WTC11 (cell line): ENCODE data around the gene FIGNL2.

Experiments used
- CBFB ChIP-seq: sonication (generic); formaldehyde crosslinking; IDR thresholded peaks from 2 replicates; pipeline ENCODE4 v1.8.1; 2022; ENCODE audit warnings: mild to moderate bottlenecking, low read depth, missing genetic modification reagents
- CREB1 ChIP-seq: sonication (generic); formaldehyde crosslinking; IDR thresholded peaks from 2 replicates; pipeline ENCODE4 v1.8.0; 2023; ENCODE audit warnings: mild to moderate bottlenecking, missing genetic modification reagents
- CTCF ChIP-seq: fragments of 200-600 bp; IDR thresholded peaks from 2 replicates; pipeline ENCODE4 v1.8.0; 2022; ENCODE audit warnings: antibody characterized with exemption
- E2F4 ChIP-seq: sonication (generic); formaldehyde crosslinking; IDR thresholded peaks from 2 replicates; pipeline ENCODE4 v1.8.1; 2022; ENCODE audit warnings: low read depth, mild to moderate bottlenecking, moderate library complexity, missing genetic modification reagents, borderline replicate concordance
- FOXP1 ChIP-seq: sonication (generic); formaldehyde crosslinking; IDR thresholded peaks from 2 replicates; pipeline ENCODE4 v1.8.0; 2022; ENCODE audit warnings: missing genetic modification reagents, mild to moderate bottlenecking, moderate library complexity, borderline replicate concordance
- ZNF671 ChIP-seq: fragments of 250-450 bp; sonication (Bioruptor Pico); IDR thresholded peaks from 2 replicates; pipeline ENCODE4 v1.8.0; 2021; ENCODE audit warnings: mild to moderate bottlenecking

- no peak for TF ChIP-seq ZNF671 (CRISPR knock-in tag)
- no peak for TF ChIP-seq E2F4
- no peak for TF ChIP-seq CREB1 (CRISPR knock-in tag)
- TF ChIP-seq CTCF, result no peak
- no peak for TF ChIP-seq CBFB (CRISPR knock-in tag)
- TF ChIP-seq FOXP1 (CRISPR knock-in tag), result no peak
Observed at GRCh38 chr12:51812871-51813270, 35.6 kb downstream of the FIGNL2 start.
